Epithelial cell of esophagus (primary cell): ENCODE data around the gene OPN1MW.
"Not testable (repeated sequence)": the region's sequence is repeated elsewhere in the genome, so short reads cannot be mapped to it uniquely, and the experiment has no call there.

Experiments used
- DNase-seq: peaks from one replicate; pipeline ENCODE4 v3.0.0; 2010; ENCODE audit warnings: low read depth
- H3K4me3 ChIP-seq: 2 replicates; pipeline ENCODE4 v1.5.1; 2011; ENCODE audit warnings: mild to moderate bottlenecking, low read length, control low read depth

The OPN1MW gene

GRCh38 chrX:154226706-154227105, 44.3 kb downstream of the OPN1MW start:
- not testable (repeated sequence) for DNase-seq, H3K4me3 ChIP-seq

- not testable (repeated sequence) for DNase-seq
These were observed 49.0 kb downstream of the OPN1MW start for GRCh38 chrX:154231443-154231842.

GRCh38 chrX:154233620-154234019, 51.2 kb downstream of the OPN1MW start:
- DNase-seq, H3K4me3 ChIP-seq: not testable (repeated sequence)

More at GRCh38 chrX:154231443-154231842, 49.0 kb downstream of the OPN1MW start:
- H3K4me3 ChIP-seq = not testable (repeated sequence)

- not testable (repeated sequence) for DNase-seq
These were observed 56.7 kb downstream of the OPN1MW start for GRCh38 chrX:154238939-154239559.

GRCh38 chrX:154239982-154240503, 57.6 kb downstream of the OPN1MW start:
- H3K4me3 ChIP-seq, DNase-seq: not testable (repeated sequence)

More at GRCh38 chrX:154238939-154239559, 56.7 kb downstream of the OPN1MW start:
- not testable (repeated sequence) for H3K4me3 ChIP-seq
